NCI-H345 (cell line): ENCODE measurements around the gene HAL.
"Not testable (repeated sequence)": the region's sequence is repeated elsewhere in the genome, so short reads cannot be mapped to it uniquely, and the experiment has no call there.

Experiments used
- DNase-seq: peaks from one replicate; lab custom pipeline; 2025; lab: John Stamatoyannopoulos, UW

Gene HAL

DNA sequence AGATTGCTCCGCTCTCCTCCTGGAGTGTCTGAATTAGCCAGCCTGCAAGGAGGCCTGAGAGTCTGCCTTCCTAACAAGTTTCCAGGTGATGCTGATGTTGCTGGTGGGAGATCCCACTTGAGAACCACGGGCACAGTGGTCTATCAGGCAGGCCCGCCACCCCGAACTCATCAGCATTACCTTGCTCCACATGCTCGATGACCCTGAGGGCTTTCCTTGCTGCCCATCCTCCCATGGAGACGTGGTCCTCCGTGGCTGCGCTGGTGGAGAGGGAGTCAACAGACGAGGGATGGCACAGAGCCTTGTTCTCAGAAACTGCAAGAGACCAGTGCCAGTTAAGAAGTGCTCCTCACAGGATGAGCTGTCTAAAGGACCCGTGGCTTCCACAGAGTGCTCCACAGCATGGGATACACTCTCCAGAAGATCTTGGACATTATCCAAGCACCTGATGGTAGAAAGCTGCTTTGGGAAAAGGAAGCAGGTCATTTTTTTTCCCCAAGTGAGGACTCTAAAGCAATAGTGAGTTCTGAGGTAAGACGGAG is 18.3 kb downstream of the HAL start:
- DNase-seq: no peak

DNA sequence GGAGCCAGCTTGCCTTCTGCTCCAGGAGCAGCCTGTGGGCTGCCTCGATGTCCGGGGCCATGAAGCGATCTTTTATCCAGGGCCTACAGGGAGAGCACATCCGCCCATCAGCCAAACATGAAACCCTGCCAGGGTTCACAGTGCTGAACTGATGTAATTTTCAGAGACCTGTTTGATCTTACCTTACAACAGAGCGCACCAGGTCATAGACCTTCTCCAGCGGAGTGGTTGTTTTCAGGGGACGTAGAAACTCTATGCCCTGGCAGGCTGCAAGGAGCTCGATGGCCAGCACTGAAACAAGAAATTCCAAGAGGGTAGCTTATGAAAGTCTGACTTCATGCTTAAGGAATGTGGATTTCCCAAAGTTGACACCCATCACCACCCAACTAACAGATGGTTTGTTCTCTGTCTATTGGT is 19.7 kb downstream of the HAL start:
- no peak for DNase-seq

DNA sequence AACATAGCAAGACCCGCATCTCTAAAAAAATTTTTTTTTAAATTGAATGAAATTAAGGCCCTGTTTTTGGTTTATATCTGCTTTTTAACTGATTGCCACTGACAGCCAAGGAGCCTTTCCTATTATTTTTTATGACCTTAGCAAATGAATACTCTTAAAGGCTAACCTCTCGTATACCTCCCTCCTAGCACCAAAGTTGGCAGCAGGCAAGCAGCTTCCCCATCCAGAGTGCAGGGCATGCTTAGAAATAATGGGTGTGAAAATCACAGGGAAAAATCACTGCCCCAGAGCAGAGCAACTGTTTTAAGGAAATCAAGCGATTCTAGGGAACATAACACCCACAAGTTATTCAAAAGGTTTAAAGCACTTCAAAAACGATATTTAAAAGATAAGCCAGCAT is 20.7 kb downstream of the HAL start:
- DNase-seq: no peak

DNA sequence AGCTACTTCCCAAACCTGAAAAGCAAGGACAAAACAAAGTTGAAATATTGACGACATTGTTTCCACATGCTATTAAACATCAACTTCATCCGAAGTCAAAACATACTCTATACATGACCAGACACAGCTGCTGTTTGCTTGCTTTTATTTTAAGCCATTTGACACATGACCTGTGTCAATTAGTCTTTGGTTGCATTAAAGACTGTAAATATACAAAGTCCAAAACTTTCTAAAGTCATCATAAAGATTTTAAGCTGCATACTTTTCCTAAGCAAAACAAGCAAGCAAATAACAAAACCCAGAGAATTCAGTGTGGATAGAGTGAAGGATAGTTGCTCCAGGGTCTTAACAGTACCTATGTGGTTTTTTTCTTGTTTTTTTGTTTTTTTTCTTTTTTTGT is 21.8 kb downstream of the HAL start:
- no peak for DNase-seq

DNA sequence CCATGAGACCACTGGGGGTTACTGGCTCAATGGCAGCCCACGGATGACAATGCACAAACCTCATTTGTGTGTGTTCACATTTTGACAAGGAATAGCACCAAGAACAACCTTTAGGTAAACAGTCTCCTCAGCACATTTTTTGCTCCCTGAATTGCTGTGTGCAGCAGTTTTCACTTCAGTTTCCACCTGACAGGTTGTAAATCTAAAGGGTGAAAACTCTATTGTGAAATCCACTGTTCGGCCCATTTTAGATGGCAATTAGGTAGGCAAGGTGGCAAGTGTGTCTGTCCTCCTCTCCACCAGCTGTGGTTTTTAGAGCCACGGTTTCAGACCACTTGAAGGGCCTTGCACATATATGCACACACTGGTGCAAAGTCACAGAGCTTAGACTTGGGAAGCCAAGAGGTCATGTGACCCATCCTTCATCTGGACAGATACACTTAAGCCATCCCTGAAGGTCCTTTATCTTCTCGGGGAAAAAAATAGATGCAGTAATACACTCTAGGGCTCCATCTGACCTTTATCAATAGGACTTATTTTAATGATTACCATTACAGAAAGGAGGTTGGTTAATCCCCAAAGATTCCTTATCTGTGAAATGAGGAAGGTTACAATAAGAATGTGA is 23.2 kb downstream of the HAL start:
- no peak for DNase-seq

GRCh38 chr12:95970905-95971304 is 25.2 kb downstream of the HAL start:
- no peak for DNase-seq

GRCh38 chr12:95969116-95969515 is 27.0 kb downstream of the HAL start:
- DNase-seq: not testable (repeated sequence)

GRCh38 chr12:95967301-95967700 is 28.8 kb downstream of the HAL start:
- no peak for DNase-seq

- no peak for DNase-seq
Measured at GRCh38 chr12:95966287-95966870, 29.8 kb downstream of the HAL start.

- DNase-seq: no peak
Measured at GRCh38 chr12:95963096-95963495, 33.0 kb downstream of the HAL start.

DNA sequence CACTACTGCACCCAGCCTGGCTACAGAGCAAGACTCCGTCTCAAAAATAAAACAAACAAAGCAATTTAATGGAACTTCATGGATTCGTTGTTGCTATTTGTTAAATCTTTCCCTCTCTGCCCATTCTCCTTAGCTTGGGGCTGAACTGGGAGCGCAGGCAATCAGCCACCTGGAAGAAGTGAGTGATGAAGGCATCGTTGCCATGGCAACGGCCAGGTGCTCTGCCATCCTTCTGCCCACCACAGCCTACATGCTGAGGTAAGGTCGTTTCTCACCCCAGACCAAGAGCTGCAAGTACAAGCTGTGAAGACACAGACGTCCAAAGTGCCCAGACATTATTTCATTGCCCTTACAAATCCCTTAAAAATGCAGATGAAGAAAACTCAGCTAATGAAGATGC is 33.9 kb downstream of the HAL start:
- peak; percentile 6 for DNase-seq

DNA sequence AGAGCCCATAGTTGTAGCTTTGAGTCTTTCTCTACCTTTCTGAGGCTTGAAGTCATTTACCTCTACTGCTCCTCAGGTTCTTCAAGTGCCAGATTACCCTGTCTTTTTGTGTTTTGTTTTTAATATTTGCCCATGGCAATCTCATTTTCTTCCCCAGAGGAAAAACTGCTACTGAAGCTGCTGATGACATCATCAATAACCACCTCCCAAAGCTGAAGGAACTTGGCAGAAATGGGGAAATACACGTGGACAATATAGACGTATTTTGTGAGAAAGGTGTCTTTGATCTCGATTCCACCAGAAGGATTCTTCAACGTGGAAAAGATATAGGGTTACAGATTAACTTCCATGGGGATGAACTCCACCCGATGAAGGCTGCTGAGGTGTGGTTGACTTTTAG is 35.9 kb downstream of the HAL start:
- DNase-seq: no peak

- peak; percentile 31 for DNase-seq
Measured at GRCh38 chr12:95959107-95959506, 37.0 kb downstream of the HAL start.

DNA sequence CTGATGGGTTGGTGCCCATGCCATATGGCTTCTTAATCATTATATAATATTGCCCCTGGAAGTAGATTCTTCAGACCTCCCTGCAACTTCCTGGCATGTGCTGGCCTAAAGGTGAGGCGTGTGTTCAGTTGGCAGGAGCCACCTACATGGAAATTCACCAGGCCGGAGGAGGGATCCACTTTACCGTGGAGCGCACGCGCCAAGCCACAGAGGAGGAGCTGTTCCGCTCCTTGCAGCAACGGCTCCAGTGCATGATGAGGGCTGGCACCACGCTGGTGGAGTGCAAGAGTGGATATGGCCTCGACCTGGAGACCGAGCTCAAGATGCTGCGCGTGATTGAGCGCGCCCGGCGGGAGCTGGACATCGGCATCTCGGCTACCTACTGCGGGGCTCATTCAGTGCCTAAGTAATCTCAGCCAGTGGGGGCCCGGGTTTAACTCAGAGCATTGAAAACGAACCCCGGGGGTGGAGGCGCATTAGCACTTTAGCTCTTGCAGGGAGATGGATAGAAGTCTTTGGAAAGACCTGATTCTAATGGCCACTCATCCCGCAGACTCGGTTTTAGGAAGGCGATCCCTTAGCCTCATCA is 39.5 kb downstream of the HAL start:
- no peak for DNase-seq

DNA sequence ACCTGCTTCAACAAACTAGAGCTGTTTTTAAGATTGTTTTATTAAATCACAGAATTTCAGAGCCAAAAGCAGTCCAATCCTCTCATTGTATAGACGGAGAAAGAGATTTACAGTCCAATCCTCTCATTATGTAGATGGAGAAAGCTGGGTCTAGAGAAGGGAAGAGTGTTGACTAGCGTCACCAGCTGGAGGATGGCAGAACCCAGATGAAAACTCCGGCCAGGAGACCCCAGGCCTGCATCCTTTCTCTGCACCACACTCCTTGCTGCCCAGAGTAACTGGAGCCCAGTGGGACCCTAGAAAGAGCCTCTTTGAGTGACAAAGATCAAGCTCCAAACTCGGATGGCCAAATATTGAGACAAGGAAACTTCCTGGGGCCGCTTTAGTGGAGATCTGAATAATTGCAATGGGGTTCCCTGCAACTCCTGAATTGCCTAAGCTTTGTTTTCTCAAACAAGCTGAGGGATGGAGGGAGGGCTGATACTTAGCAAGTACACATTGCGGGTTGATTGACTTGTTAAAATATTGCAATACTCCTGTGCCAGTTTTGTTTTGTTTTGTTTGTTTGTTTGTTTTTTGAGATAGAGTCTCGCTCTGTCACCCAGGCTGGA is 40.5 kb downstream of the HAL start:
- DNase-seq: no peak

DNA sequence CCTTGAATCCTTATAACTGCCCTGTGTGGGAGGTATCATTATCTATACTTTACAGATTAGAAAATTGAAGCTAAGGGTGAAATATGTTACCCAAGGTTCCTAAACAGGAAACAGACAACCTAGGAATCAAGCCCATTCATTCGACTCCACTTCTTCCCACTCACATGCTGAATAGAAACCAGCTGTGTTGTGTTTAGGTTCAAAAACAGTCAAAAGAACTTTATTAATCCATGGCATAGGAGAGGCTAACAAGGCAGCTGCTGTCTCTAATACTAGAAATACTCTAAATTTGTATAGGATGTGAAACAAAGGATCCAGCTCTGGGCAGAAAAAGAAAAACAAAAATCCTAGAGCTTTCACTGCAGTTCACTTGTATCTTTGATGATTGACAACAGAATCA is 43.1 kb downstream of the HAL start:
- DNase-seq: no peak

DNA sequence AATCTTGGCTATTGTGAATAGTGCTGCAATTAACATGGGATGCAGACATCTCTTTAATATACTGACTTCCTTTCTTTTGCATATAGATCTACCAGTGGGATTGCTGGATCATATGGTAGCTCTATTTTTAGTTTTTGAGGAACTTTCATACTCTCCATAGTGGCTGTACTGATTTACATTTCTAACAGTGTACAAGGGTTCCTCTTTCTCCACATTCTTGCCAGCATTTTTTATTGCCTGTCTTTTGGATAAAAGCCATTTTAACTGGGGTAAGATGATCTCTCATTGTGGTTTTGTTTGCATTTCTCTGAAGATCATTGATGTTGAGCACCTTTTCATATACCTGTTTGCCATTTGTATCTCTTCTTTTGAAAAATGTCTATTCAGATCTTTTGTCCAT is 44.6 kb downstream of the HAL start:
- peak; percentile 27 for DNase-seq

GRCh38 chr12:95949477-95950206 is 46.5 kb downstream of the HAL start:
- DNase-seq: no peak

DNA sequence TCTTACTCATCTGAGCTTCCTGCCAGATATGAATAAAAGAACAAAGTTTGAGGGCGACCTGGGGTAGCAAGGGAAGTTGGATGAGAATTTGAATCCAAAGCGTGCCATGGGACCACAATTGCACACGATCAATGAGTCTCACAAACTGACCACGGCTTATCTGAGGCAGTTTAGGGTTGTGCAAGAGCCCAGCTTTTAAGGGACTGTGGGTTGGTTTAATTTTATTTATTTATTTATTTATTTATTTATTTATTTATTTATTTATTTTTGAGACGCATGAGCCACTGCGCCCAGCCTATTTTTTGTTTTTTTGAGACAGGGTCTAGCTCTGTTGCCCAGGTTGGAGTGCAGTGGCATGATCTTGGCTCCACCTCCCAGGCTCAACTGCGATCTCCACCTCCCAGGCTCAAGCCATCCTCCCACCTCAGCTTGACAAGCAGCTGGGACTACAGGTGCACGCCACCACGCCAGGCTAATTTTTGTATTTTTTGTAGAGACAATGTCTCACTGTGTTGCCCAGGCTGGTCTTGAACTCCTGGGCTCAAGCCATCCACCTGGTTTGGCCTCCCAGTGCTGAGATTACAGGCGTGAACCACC is 51.9 kb downstream of the HAL start:
- DNase-seq: no peak

DNA sequence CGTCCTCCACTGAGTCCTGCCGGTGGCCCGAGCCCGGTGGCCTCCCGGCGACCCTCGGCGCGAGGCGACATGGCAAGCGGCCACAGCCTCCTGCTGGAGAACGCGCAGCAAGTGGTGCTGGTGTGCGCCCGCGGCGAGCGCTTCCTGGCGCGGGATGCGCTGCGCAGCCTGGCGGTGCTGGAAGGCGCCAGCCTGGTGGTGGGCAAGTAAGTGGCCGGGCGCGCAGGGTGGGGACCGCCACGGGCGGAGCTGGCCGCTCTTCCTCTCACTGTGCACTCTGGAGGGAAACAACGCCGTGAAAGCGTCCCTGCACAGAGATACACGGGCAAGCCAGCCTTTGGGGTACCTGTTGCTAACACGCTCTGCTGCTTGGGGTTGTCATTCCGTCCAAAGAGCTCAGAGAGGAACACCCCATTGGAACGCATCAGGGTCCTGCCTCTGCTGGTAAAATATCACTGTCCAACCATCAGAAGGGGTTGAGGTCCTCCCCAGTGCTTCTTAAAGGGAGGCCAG is 52.8 kb downstream of the HAL start, which contains the start of gene AMDHD1:
TSS of gene AMDHD1 (plus strand) at position 2 of the 513 bp plus-strand sequence. CDS start at position 70, 68 bp downstream.
- peak; percentile 54 for DNase-seq

DNA sequence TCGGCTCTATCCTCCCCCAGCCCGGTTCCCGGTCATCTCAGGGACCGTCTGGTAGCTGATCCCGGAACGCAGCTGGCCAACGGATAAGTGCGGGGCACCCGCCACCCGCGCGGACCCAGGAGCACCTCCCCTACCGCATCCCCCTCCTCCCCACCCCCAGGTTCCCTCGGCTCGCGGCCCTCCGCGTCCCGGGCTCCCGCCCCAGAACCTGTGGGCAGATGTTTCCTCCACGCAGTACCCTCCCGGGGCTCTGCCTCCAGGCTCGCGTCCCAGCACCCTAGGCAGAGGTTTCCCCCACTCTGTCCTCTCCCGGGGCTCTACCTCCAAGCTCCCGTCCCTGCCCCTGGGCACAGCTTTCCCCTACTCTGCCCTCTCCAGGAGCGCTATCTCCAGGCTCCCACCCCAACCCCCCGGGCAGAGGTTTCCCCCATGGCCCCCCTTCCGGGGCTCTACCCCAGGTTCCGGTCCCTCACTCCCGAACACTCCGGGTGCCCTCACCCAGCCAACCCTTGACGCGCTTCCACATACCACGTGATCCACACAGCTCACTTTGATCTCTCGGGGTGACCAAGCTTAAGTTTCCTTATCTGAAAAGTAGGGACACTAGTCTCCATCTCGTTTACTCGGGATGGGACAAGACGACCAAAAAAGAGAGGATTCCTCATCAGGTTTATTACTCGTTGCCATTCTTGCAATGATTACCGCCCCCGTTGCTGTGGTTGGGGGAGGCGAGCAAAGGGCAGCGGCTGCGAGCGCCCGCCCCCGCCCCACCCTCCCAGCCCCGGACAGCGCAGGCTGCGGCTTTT is 53.4 kb downstream of the HAL start, which contains the start of gene CCDC38:
TSS of gene CCDC38 (minus strand) at position 91 of the 806 bp plus-strand sequence. CDS start 6,105 bp downstream, outside the sequence.
- peak; percentile 90 for DNase-seq
